SK-N-SH (cell line): ENCODE results near the gene KRTAP10-10.

Source experiments
- CHD2 ChIP-seq: fragments of 150-350 bp; IDR thresholded peaks from 2 replicates; pipeline ENCODE4 v1.6.1; 2018; ENCODE audit warnings: low read length; ENCODE audit not compliant: partially characterized antibody
- CTCF ChIP-seq: fragments of 200-600 bp; sonication (generic); IDR thresholded peaks from 2 replicates; pipeline ENCODE4 v1.6.1; 2017; ENCODE audit warnings: antibody characterized with exemption, mild to moderate bottlenecking, moderate library complexity
- IRF3 ChIP-seq: fragments of 150-350 bp; IDR thresholded peaks from 2 replicates; pipeline ENCODE4 v1.6.1; 2016; ENCODE audit warnings: mild to moderate bottlenecking, low read depth, low read length
- JUND ChIP-seq: IDR thresholded peaks from 2 replicates; pipeline ENCODE4 v1.4.0; 2012
- NRF1 ChIP-seq: IDR thresholded peaks from 2 replicates; pipeline ENCODE4 v1.6.1; 2012; ENCODE audit warnings: low read depth, mild to moderate bottlenecking, low read length
- PBX3 ChIP-seq: IDR thresholded peaks from 2 replicates; pipeline ENCODE4; 2012
- RCOR1 ChIP-seq: fragments of 150-350 bp; IDR thresholded peaks from 2 replicates; pipeline ENCODE4 v1.6.1; 2017; ENCODE audit warnings: antibody characterized with exemption, low read length
- REST ChIP-seq: IDR thresholded peaks from 2 replicates; pipeline ENCODE4 v1.6.1; 2012; ENCODE audit warnings: mild to moderate bottlenecking, low read depth, low read length, moderate library complexity
- RXRA ChIP-seq: IDR thresholded peaks from 2 replicates; pipeline ENCODE4 v1.4.0; 2012; ENCODE audit warnings: low read depth, mild to moderate bottlenecking, borderline replicate concordance
- SMC3 ChIP-seq: IDR thresholded peaks from 2 replicates; pipeline ENCODE4 v1.6.1; 2012; ENCODE audit warnings: low read depth, low read length, improper control_type of control experiment
- TAF1 ChIP-seq: IDR thresholded peaks from 2 replicates; pipeline ENCODE4 v1.6.1; 2012; ENCODE audit warnings: low read depth, mild to moderate bottlenecking, low read length, moderate library complexity, borderline replicate concordance
- USF1 ChIP-seq: IDR thresholded peaks from 2 replicates; pipeline ENCODE4 v1.4.0; 2012; ENCODE audit warnings: low read depth, borderline replicate concordance
- YY1 ChIP-seq: IDR thresholded peaks from 2 replicates; pipeline ENCODE4 v1.4.0; 2012; ENCODE audit warnings: low read depth, mild to moderate bottlenecking
- ZBTB33 ChIP-seq: IDR thresholded peaks from 2 replicates; pipeline ENCODE4 v1.4.0; 2012; ENCODE audit warnings: low read depth, borderline replicate concordance

- TF ChIP-seq CTCF (no peak), USF1 (no peak), IRF3 (no peak), REST (no peak), NRF1 (no peak), PBX3 (no peak), TAF1 (no peak), JUND (no peak), CHD2 (no peak), ZBTB33 (no peak), SMC3 (no peak), RCOR1 (no peak), RXRA (no peak), YY1 (no peak)
These were observed 17.3 kb upstream of the KRTAP10-10 start for GRCh38 chr21:44619886-44620285.
